HG03280 (cell line): ENCODE measurements around the gene ADCY2.
A peak's percentile ranks its signal among the peaks of the same experiment; 100 is the strongest.

Experiments used
- ATAC-seq: cut with Tn5 transposase; IDR thresholded peaks from one replicate; pipeline ENCODE4 v1.9.1; 2021; ENCODE audit warnings: mild to moderate bottlenecking, moderate library complexity; ENCODE audit not compliant: unreplicated experiment

The ADCY2 gene

GRCh38 chr5:7815892-7816534 lies 420.1 kb downstream of the ADCY2 start:
- peak; percentile 82 for ATAC-seq

GRCh38 chr5:7816535-7816901 lies 420.6 kb downstream of the ADCY2 start:
- no peak for ATAC-seq

- ATAC-seq: no peak
Measured at GRCh38 chr5:7822449-7822848, 426.5 kb downstream of the ADCY2 start.

- no peak for ATAC-seq
Measured at GRCh38 chr5:7823594-7823993, 427.7 kb downstream of the ADCY2 start.

- no peak for ATAC-seq
Measured at GRCh38 chr5:7824995-7825394, 429.1 kb downstream of the ADCY2 start.

- ATAC-seq: no peak
Measured at GRCh38 chr5:7825630-7826029, 429.7 kb downstream of the ADCY2 start.

- no peak for ATAC-seq
Measured at GRCh38 chr5:7827610-7828009, 431.7 kb downstream of the ADCY2 start.

- ATAC-seq: no peak
Measured at GRCh38 chr5:7828269-7828668, 432.3 kb downstream of the ADCY2 start.

GRCh38 chr5:7834982-7835381 lies 439.0 kb downstream of the ADCY2 start:
- no peak for ATAC-seq

- ATAC-seq: no peak
Measured at GRCh38 chr5:7837403-7837802, 441.5 kb downstream of the ADCY2 start.

- no peak for ATAC-seq
Measured at GRCh38 chr5:7842531-7842930, 446.6 kb downstream of the ADCY2 start.

- ATAC-seq: no peak
Measured at GRCh38 chr5:7844901-7845300, 449.0 kb downstream of the ADCY2 start.

- ATAC-seq: no peak
Measured at GRCh38 chr5:7845557-7845956, 449.6 kb downstream of the ADCY2 start.

- no peak for ATAC-seq
Measured at GRCh38 chr5:7846327-7846726, 450.4 kb downstream of the ADCY2 start.

GRCh38 chr5:7848296-7848695 lies 452.4 kb downstream of the ADCY2 start:
- ATAC-seq: no peak

- ATAC-seq: no peak
Measured at GRCh38 chr5:7849681-7850394, 453.9 kb downstream of the ADCY2 start.

GRCh38 chr5:7850395-7851239 lies 454.7 kb downstream of the ADCY2 start, which contains the start of gene CFAP90:
Gene CFAP90 (minus strand): TSS chr5:7851133. CDS start chr5:7851021, 112 bp downstream.
- ATAC-seq: no peak

- no peak for ATAC-seq
Measured at GRCh38 chr5:7851240-7851592, 455.3 kb downstream of the ADCY2 start.

- ATAC-seq: no peak
Measured at GRCh38 chr5:7851617-7852289, 455.8 kb downstream of the ADCY2 start.

- ATAC-seq: no peak
Measured at GRCh38 chr5:7852542-7852941, 456.6 kb downstream of the ADCY2 start.

GRCh38 chr5:7852988-7853387 lies 457.1 kb downstream of the ADCY2 start:
- no peak for ATAC-seq
